Measurements from ENCODE around the gene MAP4K2.

The MAP4K2 gene

GRCh38 chr11:64771861-64772260 is 31.2 kb downstream of the MAP4K2 start:
- DNase-seq (ENCODE audit: extremely low read depth in 1 of 2, low read depth in 1 of 2): no peak

GRCh38 chr11:64770120-64770519 is 32.9 kb downstream of the MAP4K2 start:
- DNase-seq (ENCODE audit: extremely low read depth in 1 of 2, low read depth in 1 of 2): no peak

GRCh38 chr11:64769283-64769682 is 33.7 kb downstream of the MAP4K2 start:
- no peak for DNase-seq (ENCODE audit: extremely low read depth in 1 of 2, low read depth in 1 of 2)

- DNase-seq (ENCODE audit: extremely low read depth in 1 of 2, low read depth in 1 of 2): no peak
Measured at GRCh38 chr11:64768300-64768694, 34.7 kb downstream of the MAP4K2 start.

GRCh38 chr11:64767344-64768299 is 35.4 kb downstream of the MAP4K2 start:
- peak in 1 of 2 donors; percentile 77 for DNase-seq (ENCODE audit: extremely low read depth in 1 of 2, low read depth in 1 of 2)

- DNase-seq (ENCODE audit: extremely low read depth in 1 of 2, low read depth in 1 of 2): no peak
Measured at GRCh38 chr11:64766881-64767280, 36.1 kb downstream of the MAP4K2 start.

- DNase-seq (ENCODE audit: extremely low read depth in 1 of 2, low read depth in 1 of 2): no peak
Measured at GRCh38 chr11:64765851-64766665, 37.0 kb downstream of the MAP4K2 start.

- no peak for DNase-seq (ENCODE audit: extremely low read depth in 1 of 2, low read depth in 1 of 2)
Measured at GRCh38 chr11:64765291-64765850, 37.6 kb downstream of the MAP4K2 start.

- DNase-seq (ENCODE audit: extremely low read depth in 1 of 2, low read depth in 1 of 2): no peak
Measured at GRCh38 chr11:64764753-64765152, 38.3 kb downstream of the MAP4K2 start.

- DNase-seq (ENCODE audit: extremely low read depth in 1 of 2, low read depth in 1 of 2): no peak
Measured at GRCh38 chr11:64764040-64764611, 38.9 kb downstream of the MAP4K2 start.

- no peak for DNase-seq (ENCODE audit: extremely low read depth in 1 of 2, low read depth in 1 of 2)
Measured at GRCh38 chr11:64763526-64764039, 39.4 kb downstream of the MAP4K2 start.

GRCh38 chr11:64762674-64763525 is 40.1 kb downstream of the MAP4K2 start:
- DNase-seq (ENCODE audit: extremely low read depth in 1 of 2, low read depth in 1 of 2): no peak

GRCh38 chr11:64762277-64762673 is 40.7 kb downstream of the MAP4K2 start:
- DNase-seq (ENCODE audit: extremely low read depth in 1 of 2, low read depth in 1 of 2): no peak

GRCh38 chr11:64760759-64761420 is 42.1 kb downstream of the MAP4K2 start:
- no peak for DNase-seq (ENCODE audit: extremely low read depth in 1 of 2, low read depth in 1 of 2)

GRCh38 chr11:64759722-64760719 is 43.0 kb downstream of the MAP4K2 start, which contains the start of gene PYGM:
Gene PYGM (minus strand): TSS chr11:64759974. CDS start chr11:64759898, 76 bp downstream.
- no peak for DNase-seq (ENCODE audit: extremely low read depth in 1 of 2, low read depth in 1 of 2)

- no peak for DNase-seq (ENCODE audit: extremely low read depth in 1 of 2, low read depth in 1 of 2)
Measured at GRCh38 chr11:64759131-64759721, 43.8 kb downstream of the MAP4K2 start.

- DNase-seq (ENCODE audit: extremely low read depth in 1 of 2, low read depth in 1 of 2): no peak
Measured at GRCh38 chr11:64758330-64759079, 44.5 kb downstream of the MAP4K2 start.

All from activated CD8-positive, alpha-beta memory T cell treated with anti-CD3 and anti-CD28 coated beads for 1 hour (primary cell).